Measurements from ENCODE around the gene AKAP13.
"Not testable (repeated sequence)": the region's sequence is repeated elsewhere in the genome, so short reads cannot be mapped to it uniquely, and the experiment has no call there.

AKAP13 gene

GRCh38 chr15:85348048-85348766, 32.2 kb upstream of the AKAP13 start:
- not testable (repeated sequence) for DNase-seq

GRCh38 chr15:85349062-85349461, 31.3 kb upstream of the AKAP13 start:
- not testable (repeated sequence) for DNase-seq

- DNase-seq = no peak
These were observed 30.0 kb upstream of the AKAP13 start for GRCh38 chr15:85350395-85350794.

- not testable (repeated sequence) for DNase-seq
These were observed 28.9 kb upstream of the AKAP13 start for GRCh38 chr15:85351501-85351900.

- DNase-seq = no peak
These were observed 28.4 kb upstream of the AKAP13 start for GRCh38 chr15:85351965-85352364.

- no peak for DNase-seq
These were observed 26.9 kb upstream of the AKAP13 start for GRCh38 chr15:85353516-85353915.

- DNase-seq = peak; percentile 62
These were observed 25.9 kb upstream of the AKAP13 start for GRCh38 chr15:85354461-85354860.

- no peak for DNase-seq
These were observed 25.5 kb upstream of the AKAP13 start for GRCh38 chr15:85354948-85355347.

- no peak for DNase-seq
These were observed 24.1 kb upstream of the AKAP13 start for GRCh38 chr15:85356276-85356675.

GRCh38 chr15:85361323-85361722, 19.1 kb upstream of the AKAP13 start:
- DNase-seq = no peak

GRCh38 chr15:85362436-85363081, 17.8 kb upstream of the AKAP13 start:
- DNase-seq = no peak

- DNase-seq = no peak
These were observed 14.4 kb upstream of the AKAP13 start for GRCh38 chr15:85365980-85366379.

- no peak for DNase-seq
These were observed 12.7 kb upstream of the AKAP13 start for GRCh38 chr15:85367741-85368140.

- DNase-seq = no peak
These were observed 5.6 kb upstream of the AKAP13 start for GRCh38 chr15:85374831-85375230.

GRCh38 chr15:85377269-85377668, 3.1 kb upstream of the AKAP13 start:
- DNase-seq = no peak

GRCh38 chr15:85377986-85378385, 2.4 kb upstream of the AKAP13 start:
- DNase-seq = no peak

- no peak for DNase-seq
These were observed 836 bp upstream of the AKAP13 start for GRCh38 chr15:85379403-85380131.

- DNase-seq = peak; percentile 44
These were observed 624 bp downstream of the AKAP13 start for GRCh38 chr15:85380812-85381642.

GRCh38 chr15:85381850-85382751, 1.7 kb downstream of the AKAP13 start:
- no peak for DNase-seq

GRCh38 chr15:85382942-85383341, 2.5 kb downstream of the AKAP13 start:
- DNase-seq = no peak

GRCh38 chr15:85383470-85384148, 3.2 kb downstream of the AKAP13 start:
- no peak for DNase-seq

Data from HCEC 1CT (cell line).